ENCODE data around the gene ATP5PF.

DNA sequence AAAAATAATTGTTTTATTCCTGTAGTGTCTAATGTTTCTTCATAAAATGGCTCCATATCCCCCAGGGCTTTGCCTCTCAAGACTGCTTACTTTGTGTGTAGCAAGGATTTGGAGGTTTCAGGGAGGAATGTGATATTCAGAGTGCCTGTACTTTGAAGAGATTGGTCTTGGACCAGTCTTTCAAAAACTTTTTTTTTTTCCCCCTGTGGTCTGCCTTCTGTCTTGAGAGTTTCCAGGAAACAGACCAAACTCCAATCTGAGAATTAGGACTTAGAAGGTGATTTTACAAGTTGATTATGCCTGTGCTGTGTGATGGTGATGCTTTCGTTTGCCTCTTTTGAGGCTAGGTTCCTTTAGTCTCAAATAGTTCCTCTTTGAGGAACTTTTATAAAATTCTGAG is 26.0 kb upstream of the ATP5PF start:
- TF ChIP-seq, protein P1, sequence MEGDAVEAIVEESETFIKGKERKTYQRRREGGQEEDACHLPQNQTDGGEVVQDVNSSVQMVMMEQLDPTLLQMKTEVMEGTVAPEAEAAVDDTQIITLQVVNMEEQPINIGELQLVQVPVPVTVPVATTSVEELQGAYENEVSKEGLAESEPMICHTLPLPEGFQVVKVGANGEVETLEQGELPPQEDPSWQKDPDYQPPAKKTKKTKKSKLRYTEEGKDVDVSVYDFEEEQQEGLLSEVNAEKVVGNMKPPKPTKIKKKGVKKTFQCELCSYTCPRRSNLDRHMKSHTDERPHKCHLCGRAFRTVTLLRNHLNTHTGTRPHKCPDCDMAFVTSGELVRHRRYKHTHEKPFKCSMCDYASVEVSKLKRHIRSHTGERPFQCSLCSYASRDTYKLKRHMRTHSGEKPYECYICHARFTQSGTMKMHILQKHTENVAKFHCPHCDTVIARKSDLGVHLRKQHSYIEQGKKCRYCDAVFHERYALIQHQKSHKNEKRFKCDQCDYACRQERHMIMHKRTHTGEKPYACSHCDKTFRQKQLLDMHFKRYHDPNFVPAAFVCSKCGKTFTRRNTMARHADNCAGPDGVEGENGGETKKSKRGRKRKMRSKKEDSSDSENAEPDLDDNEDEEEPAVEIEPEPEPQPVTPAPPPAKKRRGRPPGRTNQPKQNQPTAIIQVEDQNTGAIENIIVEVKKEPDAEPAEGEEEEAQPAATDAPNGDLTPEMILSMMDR (conservative IDR thresholded peaks at IDR 0.05; ENCODE audit: low read length): no peak
- TF ChIP-seq EZH2phosphoT487 (IDR thresholded peaks at IDR 0.05; ENCODE audit: borderline replicate concordance, low read depth, low read length): no peak
